A673 (cell line): ENCODE data around the gene AGTR1. TPM values are rescaled to one million over a fixed set of nuclear protein-coding genes. Genes with fewer than 3 reads are reported as not detected.

Experiments
- BruUV-seq: library from RNA; stranded (reverse); fragments of 400-500 nt; replicated peaks from 2 replicates; lab custom pipeline; 2021; lab: Mats Ljungman, UMichigan
- CTCF ChIA-PET: fragments of 300-600 bp; sonication (Branson Sonifier 250); formaldehyde crosslinking; loops from one replicate; lab custom pipeline; 2022; ENCODE audit warnings: antibody characterized with exemption; lab: Charles Lee
- POLR2A ChIA-PET: fragments of 300-600 bp; sonication (Branson Sonifier 250); formaldehyde crosslinking; loops from one replicate; lab custom pipeline; 2022; ENCODE audit warnings: antibody characterized with exemption; ENCODE audit not compliant: low non-redundant PET; lab: Charles Lee
- DNase-seq: peaks from one replicate; pipeline ENCODE4 v3.0.0-alpha.2; 2015; ENCODE audit warnings: low spot score
- H3K27ac ChIP-seq: fragments of 200-600 bp; sonication (generic); 2 replicates; pipeline ENCODE4 v1.5.1; 2016; ENCODE audit warnings: mixed run types, low read depth, mild to moderate bottlenecking, mixed read lengths, antibody characterized with exemption, low read length; ENCODE audit not compliant: poor library complexity, severe bottlenecking
- H3K27me3 ChIP-seq: fragments of 200-600 bp; sonication (generic); replicated peaks from 2 replicates; pipeline ENCODE4 v1.6.1; 2017; ENCODE audit warnings: mixed run types, low read depth, mild to moderate bottlenecking, mixed read lengths, antibody characterized with exemption, low read length; ENCODE audit not compliant: insufficient read depth, poor library complexity
- H3K36me3 ChIP-seq: fragments of 200-600 bp; sonication (generic); 2 replicates; pipeline ENCODE4 v1.6.1; 2016; ENCODE audit warnings: mixed run types, mild to moderate bottlenecking, mixed read lengths, antibody characterized with exemption, low read length; ENCODE audit not compliant: insufficient read depth, poor library complexity, severe bottlenecking
- H3K4me1 ChIP-seq: fragments of 200-600 bp; sonication (generic); 2 replicates; pipeline ENCODE4 v1.6.1; 2017; ENCODE audit warnings: mixed run types, mild to moderate bottlenecking, mixed read lengths, antibody characterized with exemption, low read length; ENCODE audit not compliant: insufficient read depth, poor library complexity, severe bottlenecking
- H3K4me3 ChIP-seq: fragments of 200-600 bp; sonication (generic); 2 replicates; pipeline ENCODE4 v1.5.1; 2016; ENCODE audit warnings: low read depth, mixed run types, mild to moderate bottlenecking, mixed read lengths, low read length; ENCODE audit not compliant: poor library complexity, severe bottlenecking
- H3K9me3 ChIP-seq: fragments of 200-600 bp; sonication (generic); 2 replicates; pipeline ENCODE4 v1.6.1; 2016; ENCODE audit warnings: mixed run types, low read depth, mild to moderate bottlenecking, mixed read lengths, antibody characterized with exemption, low read length; ENCODE audit not compliant: poor library complexity, severe bottlenecking
- CTCF ChIP-seq: fragments of 300-800, 200-600 bp; sonication (generic); conservative IDR thresholded peaks from 2 replicates; pipeline ENCODE4 v1.5.1; 2017; ENCODE audit warnings: low read depth, mild to moderate bottlenecking, antibody characterized with exemption, low read length, moderate library complexity, mixed read lengths
- EZH2 ChIP-seq: fragments of 200-600 bp; sonication (generic); IDR thresholded peaks from 2 replicates; pipeline ENCODE4 v1.6.1; 2017; ENCODE audit warnings: borderline replicate concordance, low read depth, mild to moderate bottlenecking, mixed read lengths, antibody characterized with exemption, low read length; ENCODE audit not compliant: poor library complexity, severe bottlenecking
- intact Hi-C: fragments of 100-400 bp; cut with micrococcal nuclease; formaldehyde crosslinking; loops from one replicate; pipeline ENCODE4 v1.10.0; 2022; ENCODE audit not compliant: unreplicated experiment
- total RNA-seq: library from RNA; stranded (reverse); gene quantifications from 2 replicates; pipeline ENCODE4 v1.2.3, GENCODE V29; 2021

AGTR1 gene
- total RNA-seq, 1 experiment from 2014 or later, result not detected

- no peaks in the 10 kb centered on the region for H3K4me1 ChIP-seq
- intact Hi-C loops, result no loop called here
- H3K36me3 ChIP-seq, result no peaks in the 10 kb centered on the region
- DNase-seq, result no peak
- no peak overlapping the region for H3K27ac ChIP-seq
- H3K9me3 ChIP-seq, result no peaks in the 10 kb centered on the region
- TF ChIP-seq CTCF (no peak), EZH2 (no peak)
- no TSS peak for BruUV-seq
- ChIA-PET CTCF (no interaction called here), POLR2A (no interaction called here)
- H3K4me3 ChIP-seq, result no peak overlapping the region
- H3K27me3 ChIP-seq, result no peaks in the 10 kb centered on the region
These were observed 23.2 kb downstream of the AGTR1 start for GRCh38 chr3:148720873-148721272.

GRCh38 chr3:148723631-148724030 is 25.9 kb downstream of the AGTR1 start:
- no peaks in the 10 kb centered on the region for H3K4me1 ChIP-seq
- CTCF ChIA-PET, result no interaction called here
- H3K9me3 ChIP-seq, result no peaks in the 10 kb centered on the region
- no peak overlapping the region for H3K4me3 ChIP-seq
- H3K36me3 ChIP-seq, result no peaks in the 10 kb centered on the region
- intact Hi-C loops, result no loop called here
- no peak overlapping the region for H3K27ac ChIP-seq
- H3K27me3 ChIP-seq, result no peaks in the 10 kb centered on the region
- DNase-seq, result no peak
- BruUV-seq, result no TSS peak
- TF ChIP-seq EZH2, result no peak
- TF ChIP-seq CTCF, result no peak
- POLR2A ChIA-PET, result no interaction called here

- DNase-seq, result peak; percentile 57
- no peaks in the 10 kb centered on the region for H3K9me3 ChIP-seq
- no peaks in the 10 kb centered on the region for H3K4me1 ChIP-seq
- ChIA-PET POLR2A (no interaction called here), CTCF (interaction anchor here (0.5 kb wide), 1 partner anchor 228 kb away, joined by 3 read pairs; no protein-coding TSS in a partner anchor)
- no TSS peak for BruUV-seq
- H3K36me3 ChIP-seq, result no peaks in the 10 kb centered on the region
- intact Hi-C loops, result loop anchor here (2.0 kb wide), 1 partner anchor 220 kb away; no protein-coding TSS in a partner anchor
- H3K4me3 ChIP-seq, result no peak overlapping the region
- H3K27me3 ChIP-seq, result no peaks in the 10 kb centered on the region
- H3K27ac ChIP-seq, result no peak overlapping the region
- TF ChIP-seq CTCF (peak; percentile 54), EZH2 (no peak)
These were observed 29.5 kb downstream of the AGTR1 start for GRCh38 chr3:148727231-148727630.
